GM19351 (cell line): Measurements from ENCODE around the gene SLC3A2.

ENCODE experiments used
- ATAC-seq: cut with Tn5 transposase; IDR thresholded peaks from one replicate; pipeline ENCODE4 v1.9.1; 2021; ENCODE audit warnings: mild to moderate bottlenecking, moderate library complexity; ENCODE audit not compliant: unreplicated experiment

The SLC3A2 gene

DNA sequence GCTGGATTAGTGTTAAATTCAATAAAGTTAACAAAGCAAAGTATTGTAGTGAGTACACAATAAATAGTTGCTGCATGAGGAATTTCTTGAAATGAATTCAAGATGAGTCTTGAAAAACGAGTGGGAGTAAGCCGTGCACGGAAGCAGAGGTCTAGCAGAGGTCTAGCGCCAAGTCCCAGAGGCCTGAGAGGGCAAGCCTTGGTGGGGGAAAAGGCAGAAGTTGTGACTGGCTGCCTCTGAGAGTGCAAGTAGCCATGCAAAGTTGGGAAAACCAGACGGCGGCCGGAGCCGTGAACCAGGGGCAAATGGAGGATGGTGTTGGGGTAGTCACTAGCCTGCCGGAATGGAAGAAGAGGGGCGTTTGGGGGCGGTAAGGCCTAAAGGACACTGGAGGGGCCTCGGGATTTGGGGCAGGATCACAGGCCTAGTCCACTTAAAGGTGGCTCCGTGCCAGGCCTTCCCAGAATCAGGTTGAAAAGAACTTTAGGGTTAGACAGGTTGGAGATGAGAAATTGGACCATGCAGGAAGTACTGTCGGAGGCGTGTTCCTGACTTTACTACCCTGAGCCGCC lies 379 bp upstream of the SLC3A2 start:
- peak; percentile 29 for ATAC-seq

DNA sequence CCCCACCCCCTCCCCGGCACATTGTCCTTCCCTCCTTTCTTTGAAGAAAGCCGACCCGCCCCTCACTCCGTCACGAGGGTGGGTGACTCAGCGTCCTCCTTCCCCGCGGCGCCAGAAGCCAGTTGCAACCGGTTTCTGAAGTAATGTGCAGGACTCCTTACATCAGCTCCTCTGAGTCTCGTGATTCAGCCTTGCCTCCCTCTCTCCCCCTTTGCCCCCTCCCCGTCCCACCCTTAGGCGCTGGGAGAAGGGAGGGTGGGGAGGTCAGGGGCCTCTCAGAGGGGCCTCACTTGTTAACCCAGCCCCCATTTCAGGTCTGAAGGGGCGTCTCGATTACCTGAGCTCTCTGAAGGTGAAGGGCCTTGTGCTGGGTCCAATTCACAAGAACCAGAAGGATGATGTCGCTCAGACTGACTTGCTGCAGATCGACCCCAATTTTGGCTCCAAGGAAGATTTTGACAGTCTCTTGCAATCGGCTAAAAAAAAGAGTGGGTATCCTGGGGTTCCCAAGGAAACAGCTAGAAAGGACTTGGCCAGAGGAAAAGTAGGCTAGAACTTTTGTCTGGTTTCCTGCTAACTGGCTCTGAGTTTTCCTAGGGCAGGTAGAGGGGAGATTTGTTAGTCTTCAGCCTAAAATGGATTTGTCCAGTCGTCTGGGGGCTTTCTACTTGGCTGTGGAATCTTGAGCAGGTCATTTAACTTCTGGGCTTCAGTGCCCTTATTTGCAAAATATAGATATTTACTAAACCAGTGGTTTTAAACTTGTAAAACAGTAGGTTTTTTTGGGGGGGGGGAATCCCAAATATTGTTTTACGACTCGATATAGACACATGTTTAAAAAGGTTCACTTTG lies 1.1 kb downstream of the SLC3A2 start:
- peak; percentile 53 for ATAC-seq

DNA sequence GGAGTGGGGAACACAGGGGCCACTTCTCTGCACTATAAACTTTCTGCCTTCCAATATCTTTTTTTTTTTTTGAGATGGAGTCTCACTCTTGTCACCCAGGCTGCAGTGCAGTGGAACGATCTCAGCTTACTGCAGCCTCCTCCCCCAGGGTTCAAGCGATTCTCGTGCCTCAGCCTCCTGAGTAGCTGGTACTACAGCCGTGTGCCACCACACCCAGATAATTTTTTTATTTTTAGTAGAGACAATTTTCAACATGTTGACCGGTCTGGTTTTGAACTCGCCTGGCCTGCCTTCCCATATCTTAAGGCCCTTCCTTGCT lies 1.7 kb downstream of the SLC3A2 start:
- ATAC-seq, result no peak

DNA sequence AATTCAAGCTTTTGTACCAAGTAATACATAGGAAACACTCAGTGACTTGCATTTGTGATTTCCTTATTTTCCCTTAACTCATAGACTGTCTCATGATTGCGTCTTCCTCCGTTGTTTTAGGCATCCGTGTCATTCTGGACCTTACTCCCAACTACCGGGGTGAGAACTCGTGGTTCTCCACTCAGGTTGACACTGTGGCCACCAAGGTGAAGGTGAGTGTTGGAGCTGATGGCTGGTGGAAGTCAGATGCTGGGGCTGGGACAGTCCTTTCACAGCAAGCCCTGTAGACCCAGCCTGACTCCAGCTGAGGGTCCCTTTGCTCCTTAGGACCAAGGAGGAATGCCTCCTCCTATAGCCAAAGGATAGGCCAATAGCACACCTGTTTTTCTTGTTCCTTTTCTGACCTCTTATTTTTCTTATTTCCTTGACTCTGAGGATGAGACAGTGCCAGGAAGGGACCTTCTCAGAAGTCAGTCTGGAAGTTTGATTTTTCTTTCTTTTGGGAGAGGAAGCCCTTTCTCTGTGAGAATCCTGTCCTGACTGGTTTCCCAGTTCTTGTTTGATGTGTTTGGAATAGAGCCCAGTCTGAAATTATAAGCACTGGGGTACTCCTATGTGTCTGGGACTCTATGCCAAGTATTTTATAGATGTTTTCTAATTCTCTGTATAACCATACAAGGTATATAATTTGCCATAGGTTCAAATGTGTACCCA lies 2.2 kb downstream of the SLC3A2 start:
- no peak for ATAC-seq

DNA sequence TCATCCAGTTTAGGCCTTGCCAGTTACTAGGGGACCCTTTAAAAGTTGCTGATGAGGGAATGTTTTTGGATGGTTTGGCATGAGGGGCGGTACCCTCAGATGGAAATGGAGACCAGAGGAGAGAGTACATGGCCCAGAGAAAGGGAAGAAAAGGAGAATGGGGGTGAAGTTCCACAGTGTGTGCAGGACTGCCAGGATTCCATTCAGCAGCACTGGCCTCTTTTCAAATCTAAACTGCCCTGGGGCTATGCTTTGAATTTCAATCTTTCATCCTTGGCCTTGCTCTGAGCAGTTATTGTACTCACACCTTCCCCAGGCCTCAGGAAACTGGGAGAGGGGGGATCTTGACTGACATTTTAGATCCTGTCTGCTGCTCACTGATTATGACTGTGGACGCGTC lies 3.0 kb downstream of the SLC3A2 start:
- no peak for ATAC-seq

DNA sequence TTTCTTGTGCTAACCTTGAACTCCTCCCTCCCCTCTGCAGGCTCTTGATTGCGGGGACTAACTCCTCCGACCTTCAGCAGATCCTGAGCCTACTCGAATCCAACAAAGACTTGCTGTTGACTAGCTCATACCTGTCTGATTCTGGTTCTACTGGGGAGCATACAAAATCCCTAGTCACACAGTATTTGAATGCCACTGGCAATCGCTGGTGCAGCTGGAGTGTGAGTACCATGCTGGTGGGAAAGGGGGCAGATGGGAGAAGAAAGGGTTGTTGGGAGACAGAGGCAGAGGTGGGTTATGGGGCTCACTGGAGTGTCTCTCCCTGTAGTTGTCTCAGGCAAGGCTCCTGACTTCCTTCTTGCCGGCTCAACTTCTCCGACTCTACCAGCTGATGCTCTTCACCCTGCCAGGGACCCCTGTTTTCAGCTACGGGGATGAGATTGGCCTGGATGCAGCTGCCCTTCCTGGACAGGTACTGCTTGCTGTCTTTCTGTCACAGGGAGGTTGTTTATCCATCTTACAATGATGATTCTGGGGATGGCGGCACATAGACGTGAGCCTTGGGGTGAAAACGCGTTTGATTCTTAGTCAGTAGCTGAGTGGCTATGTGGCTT lies 4.5 kb downstream of the SLC3A2 start:
- ATAC-seq, result no peak

DNA sequence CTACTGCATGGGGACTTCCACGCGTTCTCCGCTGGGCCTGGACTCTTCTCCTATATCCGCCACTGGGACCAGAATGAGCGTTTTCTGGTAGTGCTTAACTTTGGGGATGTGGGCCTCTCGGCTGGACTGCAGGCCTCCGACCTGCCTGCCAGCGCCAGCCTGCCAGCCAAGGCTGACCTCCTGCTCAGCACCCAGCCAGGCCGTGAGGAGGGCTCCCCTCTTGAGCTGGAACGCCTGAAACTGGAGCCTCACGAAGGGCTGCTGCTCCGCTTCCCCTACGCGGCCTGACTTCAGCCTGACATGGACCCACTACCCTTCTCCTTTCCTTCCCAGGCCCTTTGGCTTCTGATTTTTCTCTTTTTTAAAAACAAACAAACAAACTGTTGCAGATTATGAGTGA lies 7.7 kb downstream of the SLC3A2 start:
- ATAC-seq, result no peak

DNA sequence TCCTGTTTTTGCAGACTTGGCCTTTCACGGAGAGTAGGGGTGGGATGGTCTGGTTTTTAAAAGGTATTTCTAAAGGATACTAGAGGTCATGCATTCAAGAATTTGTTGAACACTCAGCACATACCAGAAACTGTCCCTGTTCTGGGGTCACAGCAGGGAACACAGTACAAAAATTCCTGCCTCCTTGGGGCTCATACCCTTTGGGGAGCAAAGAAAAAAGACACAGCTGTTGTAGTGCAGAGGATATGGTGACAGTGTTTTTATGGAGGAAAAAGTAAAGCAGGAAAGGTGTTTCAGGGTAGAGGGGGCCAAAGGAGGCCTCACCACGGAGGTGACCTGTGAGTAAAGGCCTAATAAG lies 8.4 kb downstream of the SLC3A2 start:
- ATAC-seq, result no peak

DNA sequence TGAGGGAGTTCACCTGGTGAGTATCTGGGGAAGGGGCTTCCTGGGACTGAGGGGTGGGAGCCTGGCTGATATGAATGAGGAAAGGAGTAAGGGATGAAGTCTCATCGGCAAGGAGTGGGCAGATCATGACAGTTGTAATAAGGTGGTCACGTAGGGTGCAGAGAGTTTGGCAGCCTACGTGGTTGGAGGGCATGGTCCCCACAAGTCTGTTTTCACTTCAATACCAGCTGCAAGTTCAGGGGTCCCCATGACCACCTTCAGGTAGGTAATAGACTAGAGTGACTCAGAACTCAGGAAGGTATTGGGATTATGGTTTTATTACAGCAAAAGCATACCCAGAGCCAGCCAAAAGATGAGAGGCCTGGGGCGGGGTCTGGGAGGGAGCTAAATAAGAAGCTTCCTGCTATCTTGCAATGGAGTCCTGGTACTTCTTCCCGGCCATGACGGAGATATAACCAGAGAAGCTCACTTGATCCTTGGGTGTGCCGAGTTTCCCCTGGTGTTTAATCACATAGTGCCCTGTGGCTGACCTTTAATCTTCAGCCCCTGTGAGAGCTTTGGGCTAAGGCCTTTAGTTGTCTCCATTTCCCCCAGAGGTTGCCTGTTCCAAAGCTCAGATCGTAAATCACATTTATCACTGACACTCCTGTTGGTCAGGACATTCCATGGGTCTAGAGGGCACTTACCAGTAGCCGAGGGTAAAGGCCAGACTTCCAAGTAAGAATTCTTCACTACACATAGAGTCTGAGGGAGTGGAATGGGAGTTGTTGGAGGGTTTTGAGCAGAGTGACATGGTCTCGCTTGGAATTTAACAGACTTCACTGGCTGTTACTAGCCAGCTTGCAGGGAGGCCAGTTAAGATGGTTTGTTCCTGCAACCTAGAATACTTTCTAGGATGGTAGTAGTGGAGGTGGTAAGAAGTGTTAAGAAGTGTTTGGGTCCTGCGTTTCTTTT lies 9.1 kb downstream of the SLC3A2 start:
- no peak for ATAC-seq

DNA sequence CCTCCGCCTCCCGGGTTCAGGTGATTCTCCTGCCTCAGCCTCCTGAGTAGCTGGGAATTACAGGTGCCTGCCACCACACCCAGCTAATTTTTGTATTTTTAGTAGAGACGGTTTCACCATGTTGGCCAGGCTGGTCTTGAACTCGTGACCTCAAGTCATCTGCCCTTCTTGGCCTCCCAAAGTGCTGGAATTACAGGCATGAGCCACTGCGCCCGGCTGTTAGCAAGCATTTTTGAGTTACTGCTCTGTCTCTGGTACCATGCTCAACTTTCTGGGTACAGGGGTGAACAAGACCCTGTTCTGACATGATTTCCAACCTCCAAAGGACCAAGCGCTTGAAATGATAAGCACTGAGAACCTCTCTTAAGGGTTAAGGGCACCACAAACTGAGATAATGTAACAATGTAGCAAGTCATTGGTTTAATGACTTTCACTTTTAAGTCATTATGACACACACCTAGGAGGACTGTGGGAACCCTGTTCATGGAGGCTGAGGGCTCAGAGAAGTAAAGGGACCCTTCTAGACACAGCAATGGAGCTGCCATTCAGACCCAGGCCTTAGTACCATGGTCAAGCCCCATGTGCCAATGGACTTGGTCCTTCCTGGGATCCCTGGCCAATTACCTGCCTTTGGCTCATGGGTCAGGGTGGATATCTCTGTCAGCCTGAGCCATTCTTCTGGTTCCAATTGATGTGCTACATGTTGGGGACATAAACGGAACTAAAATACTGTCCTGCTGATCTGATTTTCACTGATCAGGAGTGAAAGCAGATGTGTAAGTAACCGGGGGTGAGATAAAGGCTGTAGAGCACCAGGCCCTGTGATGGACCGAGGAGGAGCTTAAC lies 11.6 kb downstream of the SLC3A2 start:
- no peak for ATAC-seq

DNA sequence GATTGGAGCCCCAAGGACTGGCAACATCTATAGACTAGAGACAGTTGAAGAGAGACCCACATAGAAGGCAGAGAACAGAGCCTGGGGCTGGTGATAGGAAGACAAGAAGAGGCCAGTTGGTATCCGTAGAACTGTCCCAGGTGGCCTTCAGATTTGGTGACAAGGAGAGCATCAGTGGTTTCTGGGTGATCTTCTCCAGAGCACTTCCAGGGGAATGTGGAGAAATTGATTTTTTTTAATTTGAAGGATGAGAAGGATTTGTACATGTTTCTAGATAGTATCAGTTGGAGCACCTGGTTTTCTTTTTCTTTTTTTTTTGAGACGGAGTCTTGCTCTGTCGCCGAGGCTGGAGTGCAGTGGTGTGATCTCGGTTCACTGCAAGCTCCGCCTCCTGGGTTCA lies 14.8 kb downstream of the SLC3A2 start:
- ATAC-seq, result no peak

DNA sequence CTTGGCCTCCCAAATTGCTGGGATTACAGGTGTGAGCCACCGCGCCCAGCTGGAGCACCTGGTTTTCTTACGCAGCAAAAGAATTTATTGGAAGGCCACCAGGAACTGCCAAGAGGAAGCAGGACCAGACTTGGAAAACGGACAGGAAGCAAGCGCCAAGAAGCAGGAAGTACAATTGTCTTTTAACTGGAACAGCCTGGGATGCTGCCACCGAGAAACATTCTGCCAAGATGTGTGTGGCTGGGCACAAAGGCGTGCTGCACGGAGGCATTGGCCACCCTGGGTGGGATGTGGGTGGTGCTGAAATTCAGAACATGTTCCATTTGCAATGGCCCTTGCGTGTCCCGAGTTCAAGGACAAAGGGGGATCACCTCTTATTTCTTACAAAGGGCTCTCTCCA lies 15.4 kb downstream of the SLC3A2 start:
- ATAC-seq, result no peak

DNA sequence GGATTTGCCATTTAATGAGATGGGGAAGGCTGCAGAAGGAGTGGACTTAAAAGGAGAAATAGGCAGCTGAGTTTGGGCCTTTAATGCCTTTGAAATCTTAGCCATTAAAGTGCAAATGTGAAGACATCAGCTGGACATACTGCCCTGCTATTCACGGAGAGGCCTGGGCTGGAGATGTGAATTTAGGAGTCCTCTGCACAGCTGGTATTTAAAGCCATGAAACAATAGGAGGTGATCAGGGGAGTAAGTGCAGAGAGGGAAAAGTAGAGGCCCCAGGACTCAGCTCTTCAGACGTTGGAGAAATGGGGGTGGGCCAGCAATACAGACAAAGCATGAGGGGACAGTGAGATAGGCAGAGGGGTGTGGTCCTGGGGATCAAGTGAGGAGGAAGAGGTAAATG lies 16.6 kb downstream of the SLC3A2 start:
- no peak for ATAC-seq

DNA sequence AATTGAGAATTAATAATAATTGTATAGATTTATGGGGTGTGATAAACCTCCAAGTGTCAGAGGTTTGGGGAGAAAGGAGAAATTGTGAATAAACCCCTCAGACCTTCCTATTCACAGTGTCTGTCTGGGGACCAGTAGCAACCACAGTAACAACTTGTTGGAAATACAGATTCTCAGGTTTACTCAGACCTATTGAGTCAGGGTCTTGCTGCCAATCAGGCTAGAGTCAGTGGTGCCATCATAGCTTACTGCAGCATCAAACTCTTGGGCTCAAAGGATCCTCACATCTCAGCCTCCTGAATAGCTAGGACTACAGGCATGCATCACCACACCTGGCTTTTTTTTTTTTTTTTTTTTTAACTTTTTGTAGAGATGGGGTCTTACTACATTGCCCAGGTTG lies 17.3 kb downstream of the SLC3A2 start:
- ATAC-seq, result no peak

DNA sequence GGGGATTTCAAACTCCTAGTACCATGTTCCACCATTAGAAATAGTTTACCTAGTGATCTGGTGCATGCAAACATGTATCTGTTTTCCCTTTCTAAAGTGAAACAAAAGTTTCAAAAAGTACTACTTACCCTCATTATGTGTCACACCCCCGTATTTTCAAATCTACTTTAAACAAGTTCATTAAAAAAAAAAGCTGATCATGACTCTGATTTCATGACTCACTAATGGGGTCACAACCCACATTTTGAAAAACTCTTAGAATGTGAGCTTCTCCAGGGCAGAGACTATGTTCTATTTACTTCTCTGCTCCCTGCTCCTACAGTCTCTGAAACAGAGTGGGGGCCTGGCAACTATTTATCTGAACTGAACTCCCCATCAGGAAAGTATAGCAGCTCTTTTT lies 22.2 kb downstream of the SLC3A2 start:
- no peak for ATAC-seq

DNA sequence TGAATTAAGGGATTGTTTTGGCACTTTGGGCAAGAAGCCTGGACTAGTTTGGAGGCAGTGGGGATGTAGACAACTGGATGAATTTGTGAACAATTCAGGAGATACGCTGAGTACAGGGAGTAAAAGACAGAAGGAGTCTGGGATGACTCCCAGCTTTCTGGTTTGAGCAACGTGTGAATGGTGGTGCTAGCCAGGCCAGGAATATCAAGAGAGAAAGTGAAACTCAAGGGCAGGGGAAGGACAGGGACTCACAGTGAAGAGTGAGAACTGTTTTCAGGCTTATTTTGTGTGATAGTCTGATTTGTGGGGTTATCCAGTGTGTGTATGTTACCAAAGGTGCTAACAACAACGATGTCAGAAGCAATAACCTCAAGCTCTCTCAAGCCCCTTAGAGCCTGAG lies 24.6 kb downstream of the SLC3A2 start:
- ATAC-seq, result no peak

DNA sequence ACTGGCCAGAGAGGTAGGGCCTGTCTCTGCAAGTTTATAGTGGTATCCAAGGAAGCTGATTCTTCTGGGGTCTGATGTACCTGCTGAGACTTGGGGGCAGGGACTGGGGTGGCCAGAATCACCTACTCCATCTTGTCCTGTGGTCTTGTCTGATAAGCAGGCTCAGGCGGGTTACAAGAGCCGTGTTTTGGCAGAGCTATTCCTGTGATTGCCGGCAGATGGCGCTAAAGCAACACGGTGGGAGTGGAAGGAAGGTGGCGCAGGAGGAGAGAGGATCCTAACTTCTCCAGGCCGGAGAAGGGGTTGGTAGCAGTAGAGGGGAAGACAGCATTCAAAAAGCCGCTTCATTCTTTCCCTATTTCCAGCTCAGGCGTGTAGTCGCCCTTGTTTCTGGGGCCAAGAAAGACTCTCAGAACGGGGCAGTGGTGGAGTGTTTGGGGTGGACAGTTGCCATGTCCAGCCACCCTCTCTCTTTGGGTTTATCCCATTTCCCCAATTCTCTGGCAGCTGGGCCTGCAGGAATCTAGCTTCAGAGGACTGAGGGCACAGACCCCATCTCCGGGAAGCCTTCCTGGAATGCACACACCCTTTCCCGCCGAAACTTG lies 25.3 kb downstream of the SLC3A2 start:
- peak; percentile 60 for ATAC-seq

DNA sequence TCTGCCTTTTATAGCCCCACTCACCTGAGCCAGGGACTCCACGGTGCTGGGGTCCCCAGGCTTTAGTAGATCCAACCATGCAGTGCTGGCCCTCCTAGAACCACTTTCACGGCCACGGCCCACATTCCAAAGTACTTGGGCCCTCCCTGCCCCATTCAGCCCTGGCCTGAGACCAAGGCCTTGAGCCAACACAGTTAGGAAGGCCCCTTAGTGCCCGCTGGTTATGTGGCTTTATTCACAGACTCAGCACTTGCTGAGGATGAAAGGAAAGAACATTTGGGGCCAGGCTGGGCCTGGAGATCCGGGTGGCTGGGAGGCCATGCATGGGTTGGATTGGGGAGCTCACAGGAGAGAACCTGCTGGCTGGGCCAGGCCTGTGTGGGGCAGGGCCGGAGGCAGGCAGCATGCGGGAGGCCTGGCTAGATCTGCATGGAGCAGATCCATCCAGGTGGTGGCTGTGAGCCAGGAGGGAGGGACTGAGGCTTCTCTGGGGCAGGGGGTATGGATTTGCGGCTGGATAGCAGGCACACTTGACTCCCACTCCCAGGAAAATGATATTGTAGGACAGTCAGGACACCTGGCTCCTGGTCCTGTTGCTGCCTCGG lies 27.9 kb downstream of the SLC3A2 start:
- ATAC-seq, result no peak
